Posterior cingulate gyrus (tissue), 11 donors: ENCODE measurements around the gene MLN.
A peak's percentile ranks its signal among the peaks of the same experiment; 100 is the strongest.

Experiments
- DNase-seq, 10 donors: peaks; one replicate each; pipeline versions ENCODE4 v3.0.0 to v3.0.0-alpha.2; 2020 to 2021; ENCODE audit warnings: mixed read lengths in 3 of 10
- intact Hi-C: fragments of 100-400 bp; cut with DNase I; formaldehyde crosslinking; loops from one replicate; pipeline ENCODE4 v1.15.1; 2023

Gene MLN

GRCh38 chr6:33792981-33793380, 10.8 kb downstream of the MLN start:
- peak in 1 of 10 donors; percentile 16 for DNase-seq
- intact Hi-C loops, result no loop called here

- DNase-seq, result peak in 1 of 10 donors; percentile 51
- intact Hi-C loops, result no loop called here
These were observed 12.2 kb downstream of the MLN start for GRCh38 chr6:33791620-33792019.

DNA sequence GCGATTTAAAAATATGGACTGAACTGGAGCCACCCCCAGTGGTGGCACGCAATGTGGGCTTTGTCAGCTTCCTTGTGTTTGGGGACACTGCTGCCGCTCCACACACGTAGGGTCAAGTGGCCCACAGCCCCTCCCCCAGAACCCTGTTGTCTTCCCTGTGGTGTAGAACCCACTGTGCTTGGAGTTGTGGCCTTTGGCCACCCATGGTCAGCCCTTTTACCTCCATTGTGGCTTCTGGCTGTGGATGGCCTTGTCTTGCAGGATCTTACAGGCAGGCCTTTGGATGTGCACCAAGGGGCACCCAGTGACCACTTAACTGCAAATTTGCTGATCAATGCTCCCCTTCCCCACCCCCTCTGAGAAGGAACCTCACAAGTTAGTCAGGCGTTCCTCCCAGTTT, 12.9 kb downstream of the MLN start:
- peak in 2 of 10 donors; percentile 53 to 65 for DNase-seq
- intact Hi-C loops, result no loop called here

DNA sequence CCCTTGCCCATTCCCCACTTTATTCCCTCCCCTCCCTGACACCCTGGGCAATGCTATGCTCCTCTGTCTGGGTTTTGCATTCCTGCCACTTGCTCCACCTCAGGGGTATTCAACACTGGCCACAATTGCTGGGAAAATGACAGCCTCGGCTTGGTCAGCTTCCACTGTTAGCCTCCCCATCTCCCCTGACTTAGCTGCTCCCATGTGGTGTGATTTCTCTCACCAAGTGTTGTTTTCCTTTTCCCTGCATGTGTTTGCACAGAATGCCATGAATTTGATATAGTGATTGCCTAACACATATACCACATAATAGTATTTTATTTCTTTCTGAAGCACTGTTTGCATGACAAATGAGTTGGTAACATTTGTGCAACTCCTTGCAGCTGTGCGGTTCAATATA, 13.4 kb downstream of the MLN start:
- intact Hi-C loops, result no loop called here
- DNase-seq, result peak in 1 of 10 donors; percentile 35

- intact Hi-C loops, result loop anchor here (5.0 kb wide), 1 partner anchor 77 kb away; the partner anchor contains the start of gene UQCC2
- peak in 2 of 10 donors; percentile 69 to 76 for DNase-seq
These were observed 14.3 kb downstream of the MLN start for GRCh38 chr6:33789550-33789895.

DNA sequence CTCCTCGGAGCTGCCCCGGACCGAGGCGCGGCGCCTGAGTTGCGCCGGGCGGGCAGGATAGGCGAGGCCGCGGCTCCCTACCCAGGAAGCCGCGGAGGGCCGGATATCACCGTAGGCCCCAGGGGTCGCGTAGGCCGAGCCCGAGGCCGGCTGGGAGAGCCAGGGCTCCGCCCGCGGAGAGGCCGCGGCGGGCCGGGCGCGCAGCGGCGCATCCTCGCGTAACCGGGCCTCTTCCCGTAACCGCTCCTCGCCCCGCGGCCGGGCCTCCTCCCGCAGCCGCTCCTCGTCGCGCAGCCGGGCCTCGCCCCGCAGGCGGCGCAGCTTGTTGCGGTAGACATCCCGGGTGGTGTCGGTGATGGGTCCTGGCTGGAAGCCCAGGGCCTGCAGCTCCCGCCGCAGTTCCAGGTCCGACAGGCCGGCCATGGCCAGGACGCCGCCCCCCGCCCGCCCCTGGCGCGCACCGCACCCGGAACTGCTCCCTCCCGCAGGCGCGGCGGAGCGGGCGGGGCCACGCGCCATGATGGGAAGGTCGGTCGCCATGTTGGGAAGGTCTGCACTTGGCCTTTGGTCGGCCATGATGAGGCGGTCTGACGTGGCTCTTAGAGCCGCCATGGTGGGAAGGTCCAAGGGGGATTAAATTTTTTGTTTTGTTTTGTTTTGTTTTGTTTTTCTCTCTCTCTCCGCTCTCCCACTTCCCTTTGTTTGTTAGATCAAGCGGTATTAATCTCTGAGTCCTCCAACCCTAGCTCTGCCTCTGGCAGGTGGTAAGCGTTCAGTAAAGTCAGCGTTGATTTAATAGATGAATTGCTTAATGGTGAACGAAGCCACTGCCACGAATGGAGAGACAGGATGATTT, 14.9 kb downstream of the MLN start, which contains the start of gene LEMD2:
Gene LEMD2 (minus strand): TSS at position 437 of the 856 bp plus-strand sequence. CDS start 14 bp downstream, at position 423.
- DNase-seq, result peak; percentile 90 to 99 (median 94)
- intact Hi-C loops, result loop anchor here (5.0 kb wide), 1 partner anchor 77 kb away; the partner anchor contains the start of gene UQCC2

GRCh38 chr6:33787954-33788693, 15.7 kb downstream of the MLN start:
- intact Hi-C loops, result loop anchor here (5.0 kb wide), 1 partner anchor 76 kb away; the partner anchor contains the start of gene UQCC2
- DNase-seq, result peak; percentile 46 to 94 (median 60)

DNA sequence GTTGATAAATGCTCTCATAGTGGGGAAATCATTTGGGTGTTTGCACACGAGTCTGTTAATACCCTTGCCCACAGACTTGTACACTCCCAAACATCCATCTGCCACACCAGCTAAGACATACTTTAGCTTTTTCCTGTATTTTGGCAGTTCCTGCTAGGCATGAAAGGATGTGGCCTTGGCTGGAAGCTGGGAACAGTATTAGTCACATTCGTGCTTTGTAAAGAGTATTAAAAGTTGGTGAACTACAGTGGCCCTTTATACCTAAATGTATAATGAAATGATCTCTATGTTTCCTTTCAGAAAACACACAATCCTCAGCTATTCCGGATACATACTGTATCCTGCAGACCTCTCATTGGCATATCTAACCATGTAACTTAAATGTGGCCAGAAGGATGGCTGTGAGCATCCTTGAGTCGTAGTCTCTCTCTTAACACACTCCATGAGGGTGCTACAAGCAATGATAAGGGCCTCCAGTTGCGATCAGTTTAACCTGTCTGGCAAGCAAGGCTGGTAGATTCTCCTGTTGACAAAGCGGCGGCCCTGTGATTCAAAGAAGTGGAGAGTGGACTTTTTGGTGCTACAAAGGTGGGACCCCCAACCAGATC, 16.4 kb downstream of the MLN start:
- intact Hi-C loops, result loop anchor here (5.0 kb wide), 1 partner anchor 75 kb away; the partner anchor contains the start of gene UQCC2
- DNase-seq, result no peak

DNA sequence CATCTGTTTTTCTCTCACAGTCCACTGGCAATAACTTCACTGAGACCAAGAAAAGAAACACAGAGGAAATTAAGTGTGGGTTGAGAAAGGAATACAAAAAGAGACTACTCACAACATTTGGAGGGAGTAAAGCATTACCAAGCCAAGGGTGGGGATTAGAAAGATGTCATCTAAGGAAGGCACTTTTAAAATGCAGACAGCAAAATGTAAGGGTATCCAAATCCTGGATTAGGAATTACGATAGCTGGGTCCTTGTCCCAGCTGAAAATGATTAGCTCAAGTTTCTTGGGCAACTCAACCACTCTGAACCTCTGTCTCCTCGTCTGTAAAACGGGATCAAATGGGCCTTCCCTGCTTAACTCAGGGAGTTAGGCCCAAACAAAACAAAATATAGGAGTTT, 17.1 kb downstream of the MLN start:
- intact Hi-C loops, result loop anchor here (5.0 kb wide), 1 partner anchor 74 kb away; the partner anchor contains the start of gene UQCC2
- no peak for DNase-seq

- DNase-seq, result no peak
- intact Hi-C loops, result loop anchor here (5.0 kb wide), 1 partner anchor 73 kb away; the partner anchor contains the start of gene UQCC2
These were observed 18.0 kb downstream of the MLN start for GRCh38 chr6:33785778-33786177.

DNA sequence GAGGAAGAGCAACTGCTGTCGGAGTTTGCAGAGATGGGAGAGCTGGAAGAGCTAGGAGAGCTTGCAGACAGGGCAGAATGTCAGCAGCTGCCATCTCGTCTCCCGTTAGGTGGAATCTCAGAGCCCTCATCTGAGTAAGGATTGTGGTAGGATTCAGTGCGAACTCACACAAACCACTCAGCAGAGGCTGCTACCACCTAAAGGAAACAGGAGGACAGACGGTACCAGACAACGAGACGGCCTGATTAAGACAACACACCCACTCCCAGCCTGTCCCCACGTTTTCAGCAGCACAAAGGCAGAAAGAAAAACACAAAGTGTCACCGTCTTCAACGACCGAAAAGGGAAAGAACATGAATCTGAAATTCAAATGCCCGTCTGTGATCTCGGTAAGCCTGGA, 19.0 kb downstream of the MLN start:
- intact Hi-C loops, result loop anchor here (5.0 kb wide), 1 partner anchor 72 kb away; the partner anchor contains the start of gene UQCC2
- peak in 5 of 10 donors; percentile 29 to 76 (median 33) for DNase-seq

GRCh38 chr6:33783781-33784520, 19.9 kb downstream of the MLN start:
- intact Hi-C loops, result no loop called here

GRCh38 chr6:33782561-33782960, 21.2 kb downstream of the MLN start:
- no peak for DNase-seq
- intact Hi-C loops, result no loop called here

More at GRCh38 chr6:33783781-33784520, 19.9 kb downstream of the MLN start:
- DNase-seq, result no peak

DNA sequence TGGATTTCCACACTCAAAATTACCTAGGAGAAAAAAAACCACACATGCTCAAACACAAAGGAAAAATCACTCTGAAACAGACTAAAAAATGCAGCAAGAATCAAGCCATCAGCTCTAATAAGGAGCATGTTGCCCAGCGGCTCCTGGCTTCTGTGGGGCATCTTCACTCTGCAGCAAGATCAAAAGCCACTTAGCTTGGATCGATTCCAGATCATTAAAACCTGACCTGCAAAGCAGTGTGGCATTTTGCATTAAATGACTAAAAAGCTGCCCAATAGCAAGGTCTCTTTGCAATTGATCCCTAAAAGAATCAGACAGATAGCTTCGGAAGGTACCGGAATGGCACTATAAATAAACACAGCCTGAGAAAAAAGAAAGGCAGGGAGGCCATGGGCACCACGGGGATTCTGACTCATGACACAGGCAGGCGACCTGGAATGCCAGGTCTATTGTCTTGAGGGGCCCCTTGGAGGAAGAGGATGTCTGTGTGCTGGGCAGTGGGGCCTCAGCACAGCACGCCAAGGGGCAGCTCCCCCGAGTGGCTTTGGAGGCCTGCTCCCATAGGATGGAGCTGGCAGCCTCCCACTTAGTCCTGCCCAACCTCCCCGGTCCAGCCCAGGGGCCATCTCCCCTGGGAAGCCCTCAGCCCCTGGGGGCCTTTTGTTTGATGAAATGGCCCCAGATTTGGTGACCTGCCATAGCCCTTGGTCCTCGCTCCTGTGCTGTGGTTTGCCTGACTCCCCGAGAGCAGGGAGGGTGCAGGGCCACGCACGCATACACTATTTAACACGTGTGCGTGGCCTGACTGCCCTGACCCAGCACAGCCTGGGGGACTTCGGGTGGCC, 22.4 kb downstream of the MLN start:
- intact Hi-C loops, result no loop called here
- DNase-seq, result no peak

DNA sequence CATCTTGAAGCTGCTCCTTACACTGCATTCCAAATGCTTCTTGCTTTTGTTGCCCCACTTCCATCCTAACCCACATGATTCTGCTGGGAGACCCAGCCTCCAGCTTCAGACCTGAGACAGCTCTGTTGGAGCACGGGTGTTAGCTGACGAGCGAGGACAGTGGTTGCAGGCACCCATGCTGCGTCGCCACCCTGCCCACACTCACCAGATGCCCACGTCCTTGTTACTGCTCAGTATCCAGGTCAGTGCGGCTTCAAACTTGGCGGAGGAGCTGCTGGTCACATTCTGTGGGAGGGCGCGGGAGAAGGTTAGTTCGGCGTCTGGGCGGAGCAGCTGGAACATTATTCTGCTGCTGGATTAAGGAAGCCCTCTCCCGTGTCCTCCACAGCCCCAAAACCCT, 23.9 kb downstream of the MLN start:
- DNase-seq, result peak in 8 of 10 donors; percentile 36 to 92 (median 56)
- intact Hi-C loops, result no loop called here

- no peak for DNase-seq
- intact Hi-C loops, result no loop called here
These were observed 24.5 kb downstream of the MLN start for GRCh38 chr6:33779290-33779689.

GRCh38 chr6:33778444-33779121, 25.2 kb downstream of the MLN start:
- no peak for DNase-seq
- intact Hi-C loops, result no loop called here
